ENCODE data around the gene RPL41. TPM values are rescaled to one million over a fixed set of nuclear protein-coding genes. Genes with fewer than 3 reads are reported as not detected.

The RPL41 gene
- total and polyA plus RNA-seq, 10 of the 15 experiments (the other 5 are each of a cell fraction or from before 2014, with no cell fraction given), result 4,144 to 19,112 (median 8,004) TPM

DNA sequence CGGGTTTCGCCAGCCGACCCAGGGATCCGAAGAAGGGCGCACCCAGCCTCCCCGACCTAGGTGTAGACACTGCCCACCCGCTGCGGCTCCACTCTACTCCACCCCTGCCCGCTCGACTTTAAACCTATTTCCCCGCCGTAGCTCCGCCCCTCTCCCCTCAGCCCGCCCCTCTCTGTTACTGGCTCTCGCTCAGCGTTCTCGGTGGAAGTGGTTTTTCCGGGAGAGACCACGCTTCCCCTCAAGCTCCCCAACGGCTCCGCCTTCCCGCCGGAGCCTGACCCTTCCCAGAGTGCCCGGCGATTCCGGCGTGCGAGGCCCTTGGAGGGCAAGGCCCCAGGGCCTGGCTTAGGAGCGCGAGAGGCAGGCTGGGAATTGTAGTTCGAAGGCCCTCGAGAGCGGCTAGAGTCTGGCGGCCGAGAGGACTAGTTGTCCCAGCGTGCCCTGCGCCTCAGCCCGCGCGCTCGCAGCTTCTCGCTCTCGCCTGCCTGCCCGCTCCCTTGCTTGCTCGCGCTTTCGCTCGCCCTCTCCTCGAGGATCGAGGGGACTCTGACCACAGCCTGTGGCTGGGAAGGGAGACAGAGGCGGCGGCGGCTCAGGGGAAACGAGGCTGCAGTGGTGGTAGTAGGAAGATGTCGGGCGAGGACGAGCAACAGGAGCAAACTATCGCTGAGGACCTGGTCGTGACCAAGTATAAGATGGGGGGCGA lies 12.2 kb upstream of the RPL41 start, which contains the start of gene PA2G4 (continued):
- TF ChIP-seq ZNF687 (IDR thresholded peaks at IDR 0.05) (peak; percentile 30; the same call in 1 of the 2 replicates), PBX3 (IDR thresholded peaks at IDR 0.05; ENCODE audit: insufficient replicate concordance, low read depth, low read length) (no peak), CHD4 (IDR thresholded peaks at IDR 0.05) (no peak), CEBPB (IDR thresholded peaks at IDR 0.05; ENCODE audit: borderline replicate concordance in 1 of 2, low read depth in 2 of 2, low read length in 2 of 2) (no peak), BCL11A (IDR thresholded peaks at IDR 0.05; ENCODE audit: low read depth, low read length) (no peak), NR2C2 (IDR thresholded peaks at IDR 0.05; ENCODE audit: borderline replicate concordance, control insufficient read depth, insufficient read length, low read depth) (no peak), GABPA (IDR thresholded peaks at IDR 0.05; ENCODE audit: low read depth) (peak; percentile 71), BHLHE40 (IDR thresholded peaks at IDR 0.05; ENCODE audit: borderline replicate concordance in 1 of 2, low read depth in 2 of 2, low read length in 1 of 2) (peak; percentile 54 to 80; a peak in 3 of 4 replicates), CEBPZ (IDR thresholded peaks at IDR 0.05; ENCODE audit: low read depth, low read length) (no peak), POU2F2 (IDR thresholded peaks at IDR 0.05; ENCODE audit: borderline replicate concordance, low read depth, low read length) (peak; percentile 66; the same call in 2 of the 3 replicates), MEF2B (IDR thresholded peaks at IDR 0.05; ENCODE audit: partially characterized antibody, poor library complexity, severe bottlenecking) (no peak), RB1 (IDR thresholded peaks at IDR 0.05; ENCODE audit: borderline replicate concordance) (peak; percentile 52; the same call in 1 of the 2 replicates), E4F1 (IDR thresholded peaks at IDR 0.05; ENCODE audit: borderline replicate concordance, partially characterized antibody) (no peak), ZBED1 (IDR thresholded peaks at IDR 0.05; ENCODE audit: borderline replicate concordance) (no peak)
- TF ChIP-seq, protein P1, sequence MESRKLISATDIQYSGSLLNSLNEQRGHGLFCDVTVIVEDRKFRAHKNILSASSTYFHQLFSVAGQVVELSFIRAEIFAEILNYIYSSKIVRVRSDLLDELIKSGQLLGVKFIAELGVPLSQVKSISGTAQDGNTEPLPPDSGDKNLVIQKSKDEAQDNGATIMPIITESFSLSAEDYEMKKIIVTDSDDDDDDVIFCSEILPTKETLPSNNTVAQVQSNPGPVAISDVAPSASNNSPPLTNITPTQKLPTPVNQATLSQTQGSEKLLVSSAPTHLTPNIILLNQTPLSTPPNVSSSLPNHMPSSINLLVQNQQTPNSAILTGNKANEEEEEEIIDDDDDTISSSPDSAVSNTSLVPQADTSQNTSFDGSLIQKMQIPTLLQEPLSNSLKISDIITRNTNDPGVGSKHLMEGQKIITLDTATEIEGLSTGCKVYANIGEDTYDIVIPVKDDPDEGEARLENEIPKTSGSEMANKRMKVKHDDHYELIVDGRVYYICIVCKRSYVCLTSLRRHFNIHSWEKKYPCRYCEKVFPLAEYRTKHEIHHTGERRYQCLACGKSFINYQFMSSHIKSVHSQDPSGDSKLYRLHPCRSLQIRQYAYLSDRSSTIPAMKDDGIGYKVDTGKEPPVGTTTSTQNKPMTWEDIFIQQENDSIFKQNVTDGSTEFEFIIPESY (IDR thresholded peaks at IDR 0.05), result no peak
